Stimulated activated CD4-positive, alpha-beta T cell treated with anti-CD3 and anti-CD28 coated beads, Interleukin-2, amount 100 ng/mL, for 48 hours (primary cell): ENCODE data around the gene BLTP3B.

Experiments used
- DNase-seq, 2 donors: peaks; one replicate each; pipeline ENCODE4 v3.0.0-alpha.2; 2020

Gene BLTP3B

GRCh38 chr12:100114574-100114973 lies 28.1 kb downstream of the BLTP3B start:
- no peak for DNase-seq

DNA sequence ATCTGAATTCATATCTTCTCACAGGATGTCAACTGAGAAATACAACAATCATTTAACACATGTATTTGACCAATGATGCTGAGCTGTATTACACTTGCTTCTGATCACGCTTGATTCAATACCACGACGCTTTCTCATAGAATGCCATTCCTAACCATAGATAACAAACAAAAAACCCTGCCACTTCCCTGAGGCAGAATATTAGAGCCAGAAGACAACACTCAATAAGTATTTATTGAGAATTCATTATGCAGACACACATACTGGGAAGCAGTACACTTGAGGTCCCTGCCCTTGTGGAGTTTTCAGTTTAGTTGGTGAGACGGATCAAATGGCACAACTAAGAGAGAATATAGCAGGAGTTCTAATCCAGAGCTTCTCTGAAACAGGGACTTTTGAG lies 32.4 kb downstream of the BLTP3B start:
- DNase-seq, result no peak

GRCh38 chr12:100106861-100107260 lies 35.8 kb downstream of the BLTP3B start:
- no peak for DNase-seq

DNA sequence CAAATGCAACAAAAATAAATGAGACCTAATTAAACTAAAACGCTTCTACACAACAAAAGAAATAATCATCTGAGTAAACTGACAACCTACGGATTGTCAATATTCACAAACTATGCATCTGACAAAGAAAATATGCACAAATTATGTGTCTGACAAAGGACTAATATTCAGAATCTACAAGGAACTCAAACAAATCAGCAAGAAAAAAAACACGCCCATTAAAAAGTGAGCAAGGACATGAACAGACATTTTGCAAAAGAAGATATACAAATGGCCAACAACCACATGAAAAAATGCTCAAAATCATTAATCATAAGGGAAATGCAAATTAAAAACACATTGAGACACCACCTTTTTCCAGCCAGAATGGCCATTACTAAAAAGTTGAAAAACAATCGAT lies 37.0 kb downstream of the BLTP3B start:
- DNase-seq, result no peak

DNA sequence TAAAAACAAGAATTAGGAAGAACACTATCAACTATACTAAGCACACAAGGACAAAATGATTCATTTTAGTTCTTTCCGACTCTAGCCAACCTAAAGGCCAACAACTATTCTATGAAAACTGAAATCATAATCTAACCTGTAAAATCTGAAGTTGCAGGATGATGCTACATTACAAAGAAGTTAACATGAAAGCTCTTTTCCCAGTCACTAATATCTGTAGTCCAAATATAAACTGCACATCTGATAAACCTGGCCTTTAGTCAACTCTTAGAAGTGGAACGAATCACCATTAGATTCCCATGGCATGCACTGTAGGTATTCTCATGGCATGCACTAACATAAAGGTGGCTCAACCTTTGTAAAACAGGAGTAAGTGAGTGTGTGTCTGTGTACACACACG lies 41.7 kb downstream of the BLTP3B start:
- no peak for DNase-seq
